Tibial nerve (tissue), 4 donors: Measurements from ENCODE around the gene QTRT2. TPM values are rescaled to one million over a fixed set of nuclear protein-coding genes. Genes with fewer than 3 reads are reported as not detected.

Experiments
- DNase-seq, 2 donors: peaks; one replicate each; pipeline ENCODE4 v3.0.0-alpha.2; 2019; ENCODE audit warnings: low spot score in 2 of 2
- H3K27ac ChIP-seq, 4 donors: fragments of 200-600 bp; sonication (generic) in 3 of 4; one replicate each; pipeline ENCODE4 v1.5.1; 2017 to 2019; ENCODE audit warnings: mild to moderate bottlenecking in 1 of 4
- H3K27me3 ChIP-seq, 2 donors: fragments of 200-600 bp; sonication (generic) in 1 of 2; one replicate each; pipeline versions ENCODE4 v1.5.1 to v1.6.0; 2017 to 2019
- H3K36me3 ChIP-seq, 3 donors: fragments of 200-600 bp; sonication (generic); one replicate each; pipeline ENCODE4 v1.5.1; 2018 to 2019
- H3K4me1 ChIP-seq, 4 donors: fragments of 200-600 bp; sonication (generic) in 3 of 4; one replicate each; pipeline ENCODE4 v1.5.1; 2017 to 2019
- H3K4me3 ChIP-seq, 4 donors: fragments of 200-600 bp; sonication (generic) in 3 of 4; one replicate each; pipeline ENCODE4 v1.5.1; 2017 to 2019; ENCODE audit warnings: mild to moderate bottlenecking in 1 of 4, moderate library complexity in 1 of 4
- H3K9me3 ChIP-seq, 4 donors: fragments of 200-600 bp; sonication (generic) in 3 of 4; one replicate each; pipeline ENCODE4 v1.5.1; 2017 to 2019
- EP300 ChIP-seq, 2 donors: sonication (generic); formaldehyde crosslinking; IDR thresholded peaks; one replicate each; pipeline ENCODE4 v1.6.1; 2017; ENCODE audit warnings: antibody characterized with exemption in 2 of 2, mild to moderate bottlenecking in 1 of 2
- POLR2A ChIP-seq, 2 donors: fragments of 450-650 bp; IDR thresholded peaks; one replicate each; pipeline ENCODE4 v1.6.1; 2017; ENCODE audit warnings: antibody characterized with exemption in 2 of 2, mild to moderate bottlenecking in 2 of 2, moderate library complexity in 2 of 2
- WGBS, 2 donors: methylation state at CpG; one replicate each; pipeline ENCODE4 v1.1.5; 2018; 5-methylcytosine and 5-hydroxymethylcytosine counted together
- total RNA-seq, 4 donors: library from RNA; depleted of rRNA; stranded (reverse); fragments of >200 nt; gene quantifications; one replicate each; pipeline ENCODE4 v1.1.0, GENCODE V29; 2016
- TF ChIP-seq, protein P1 (sequence below), 5 experiments: fragments of 200-600 bp in 3 of 5; fragments of 450-650 bp in 2 of 5; sonication (generic) in 3 of 5; IDR thresholded peaks; one replicate each; pipeline ENCODE4 v1.5.1; 2016 to 2019; ENCODE audit warnings: antibody characterized with exemption in 5 of 5, mild to moderate bottlenecking in 3 of 5, moderate library complexity in 2 of 5

QTRT2 gene
- total RNA-seq, 4 donors from 2014 or later = 10.1 to 32.2 (median 18.6) TPM

DNA sequence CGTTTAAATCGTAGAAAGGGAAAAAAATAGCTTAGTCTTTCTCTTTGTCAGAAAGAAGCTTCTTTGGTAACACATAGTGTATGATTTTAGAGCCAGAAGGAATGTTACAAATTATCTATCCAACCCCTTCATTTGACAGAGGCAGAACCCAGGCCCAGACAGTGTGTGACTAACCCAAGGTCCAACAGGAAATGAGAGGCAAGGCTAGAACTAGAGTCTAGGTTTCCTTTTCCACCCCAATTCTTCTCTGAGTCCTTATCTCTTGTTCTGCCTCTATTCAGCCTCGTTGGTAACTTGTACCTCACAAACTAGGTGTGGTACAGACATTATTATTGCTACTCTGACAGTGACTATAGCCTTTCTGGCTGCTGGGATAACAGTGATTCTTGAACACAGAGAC is 39.3 kb downstream of the QTRT2 start:
- 73 to 77% methylated on average over 3 of the region's 3 CpGs for WGBS, 2 donors
- Histone ChIP-seq H3K9me3 (no peaks in the 10 kb centered on the region), H3K36me3 (no peaks in the 10 kb centered on the region), H3K27me3 (no peaks in the 10 kb centered on the region), H3K4me3 (no peak overlapping the region), H3K27ac (no peak overlapping the region), H3K4me1 (peaks cover 0 to 20% (median 0%) of the 10 kb centered on the region in 4 donors)
- no peak for DNase-seq
- no peak for TF ChIP-seq POLR2A (IDR thresholded peaks at IDR 0.05)
- TF ChIP-seq EP300 (IDR thresholded peaks at IDR 0.05) = no peak

DNA sequence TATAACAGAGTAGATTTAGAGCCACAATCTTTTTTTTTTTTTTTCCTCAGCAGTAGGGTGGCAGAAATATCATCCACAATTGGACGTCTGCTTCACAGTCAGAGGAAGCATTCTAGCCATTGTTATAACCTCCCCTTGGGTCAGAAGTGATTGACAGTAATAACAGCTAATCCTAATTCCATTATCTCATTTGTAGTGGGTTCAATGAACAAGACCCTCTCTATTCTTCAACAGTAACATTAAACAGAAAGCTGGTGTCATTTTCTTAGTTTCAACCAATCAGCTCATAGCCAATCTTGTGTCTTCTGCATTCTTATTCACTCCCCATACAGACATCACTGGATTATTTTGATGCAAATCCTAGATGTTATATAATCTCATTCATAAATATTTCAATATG is 44.6 kb downstream of the QTRT2 start:
- TF ChIP-seq, protein P1, sequence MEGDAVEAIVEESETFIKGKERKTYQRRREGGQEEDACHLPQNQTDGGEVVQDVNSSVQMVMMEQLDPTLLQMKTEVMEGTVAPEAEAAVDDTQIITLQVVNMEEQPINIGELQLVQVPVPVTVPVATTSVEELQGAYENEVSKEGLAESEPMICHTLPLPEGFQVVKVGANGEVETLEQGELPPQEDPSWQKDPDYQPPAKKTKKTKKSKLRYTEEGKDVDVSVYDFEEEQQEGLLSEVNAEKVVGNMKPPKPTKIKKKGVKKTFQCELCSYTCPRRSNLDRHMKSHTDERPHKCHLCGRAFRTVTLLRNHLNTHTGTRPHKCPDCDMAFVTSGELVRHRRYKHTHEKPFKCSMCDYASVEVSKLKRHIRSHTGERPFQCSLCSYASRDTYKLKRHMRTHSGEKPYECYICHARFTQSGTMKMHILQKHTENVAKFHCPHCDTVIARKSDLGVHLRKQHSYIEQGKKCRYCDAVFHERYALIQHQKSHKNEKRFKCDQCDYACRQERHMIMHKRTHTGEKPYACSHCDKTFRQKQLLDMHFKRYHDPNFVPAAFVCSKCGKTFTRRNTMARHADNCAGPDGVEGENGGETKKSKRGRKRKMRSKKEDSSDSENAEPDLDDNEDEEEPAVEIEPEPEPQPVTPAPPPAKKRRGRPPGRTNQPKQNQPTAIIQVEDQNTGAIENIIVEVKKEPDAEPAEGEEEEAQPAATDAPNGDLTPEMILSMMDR (IDR thresholded peaks at IDR 0.05) = no peak
- no peak for TF ChIP-seq EP300 (IDR thresholded peaks at IDR 0.05)
- TF ChIP-seq POLR2A (IDR thresholded peaks at IDR 0.05) = no peak
- no peak overlapping the region for H3K4me3 ChIP-seq
- WGBS, 2 donors = 19 to 27% methylated on average over 1 of the region's 1 CpG
- no peaks in the 10 kb centered on the region for H3K36me3 ChIP-seq
- no peaks in the 10 kb centered on the region for H3K9me3 ChIP-seq
- H3K4me1 ChIP-seq = no peaks in the 10 kb centered on the region
- H3K27me3 ChIP-seq = no peaks in the 10 kb centered on the region
- DNase-seq = no peak
- H3K27ac ChIP-seq = no peak overlapping the region

DNA sequence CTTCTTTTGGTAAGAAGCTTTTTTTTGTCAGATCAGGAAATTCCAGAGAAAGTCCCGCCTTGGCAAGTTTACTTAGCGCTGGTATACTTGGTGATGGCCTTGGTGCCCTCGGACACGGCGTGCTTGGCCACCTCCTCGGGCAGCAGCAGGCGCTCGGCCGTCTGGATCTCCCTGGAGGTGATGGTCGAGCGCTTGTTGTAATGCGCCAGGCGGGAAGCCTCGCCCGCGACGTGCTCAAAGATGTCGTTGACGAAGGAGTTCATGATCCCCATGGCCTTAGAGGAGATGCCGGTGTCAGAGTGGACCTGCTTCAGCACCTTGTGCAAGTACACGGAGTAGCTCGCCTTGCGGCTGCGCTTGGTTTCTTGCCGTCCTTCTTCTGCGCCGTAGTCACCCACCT is 46.6 kb downstream of the QTRT2 start:
- TF ChIP-seq POLR2A (IDR thresholded peaks at IDR 0.05) = no peak
- no peak for TF ChIP-seq EP300 (IDR thresholded peaks at IDR 0.05)
- TF ChIP-seq, protein P1 (IDR thresholded peaks at IDR 0.05) = no peak
- WGBS, 2 donors = 94 to 95% methylated on average over 27 of the region's 27 CpGs

DNA sequence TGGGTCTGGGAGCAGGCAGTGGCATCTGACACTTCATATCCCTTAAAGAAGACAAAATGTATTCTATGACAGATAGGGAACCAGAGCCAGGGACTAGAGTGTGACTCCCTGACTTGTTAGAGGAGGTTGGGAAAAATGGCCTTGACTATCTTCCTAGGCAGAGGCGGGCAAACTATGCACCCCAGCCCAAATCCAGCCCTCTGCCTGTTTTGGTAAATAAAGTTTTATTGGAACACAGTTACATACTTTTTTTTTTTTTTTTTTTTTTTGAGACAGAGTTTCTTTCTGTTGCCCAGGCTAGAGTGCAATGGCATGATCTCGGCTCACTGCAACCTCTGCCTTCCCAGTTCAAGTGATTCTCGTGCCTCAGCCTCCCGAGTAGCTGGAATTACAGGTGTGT is 47.3 kb downstream of the QTRT2 start:
- H3K4me1 ChIP-seq = no peaks in the 10 kb centered on the region
- H3K27ac ChIP-seq = no peak overlapping the region
- H3K4me3 ChIP-seq = no peak overlapping the region
- H3K9me3 ChIP-seq = no peaks in the 10 kb centered on the region
- no peaks in the 10 kb centered on the region for H3K36me3 ChIP-seq
- TF ChIP-seq, protein P1 (IDR thresholded peaks at IDR 0.05) = no peak
- TF ChIP-seq EP300 (IDR thresholded peaks at IDR 0.05) = no peak
- no peaks in the 10 kb centered on the region for H3K27me3 ChIP-seq
- 89 to 91% methylated on average over 4 of the region's 4 CpGs for WGBS, 2 donors
- no peak for DNase-seq

More for the DNA sequence above, 46.6 kb downstream of the QTRT2 start:
- H3K27ac ChIP-seq = no peak overlapping the region
- H3K9me3 ChIP-seq = no peaks in the 10 kb centered on the region
- no peak overlapping the region for H3K4me3 ChIP-seq
- H3K4me1 ChIP-seq = no peaks in the 10 kb centered on the region
- H3K36me3 ChIP-seq = no peaks in the 10 kb centered on the region
- DNase-seq = no peak
- no peaks in the 10 kb centered on the region for H3K27me3 ChIP-seq

DNA sequence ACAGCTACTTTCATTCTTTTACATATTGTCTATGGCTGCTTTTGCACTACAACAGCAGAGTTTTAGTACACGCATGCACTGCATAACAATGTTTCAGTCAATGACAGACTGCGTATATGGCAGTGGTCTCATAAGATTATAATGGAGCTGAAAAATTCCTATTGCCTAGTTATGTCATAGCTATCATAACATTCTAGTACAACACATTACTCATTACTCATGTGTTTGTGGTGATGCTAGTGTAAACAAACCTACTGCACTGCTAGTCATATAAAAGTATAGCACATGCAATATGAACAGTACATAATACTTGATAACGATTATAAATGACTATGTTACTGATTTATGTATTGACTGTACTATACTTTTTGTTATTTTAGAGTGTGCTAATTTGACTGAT is 47.9 kb downstream of the QTRT2 start:
- Histone ChIP-seq H3K9me3 (no peaks in the 10 kb centered on the region), H3K27me3 (no peaks in the 10 kb centered on the region), H3K4me3 (no peak overlapping the region), H3K4me1 (no peaks in the 10 kb centered on the region), H3K36me3 (no peaks in the 10 kb centered on the region), H3K27ac (no peak overlapping the region)
- no peak for TF ChIP-seq EP300 (IDR thresholded peaks at IDR 0.05)
- TF ChIP-seq POLR2A (IDR thresholded peaks at IDR 0.05) = no peak
- TF ChIP-seq, protein P1 (IDR thresholded peaks at IDR 0.05) = no peak
- DNase-seq = no peak
- WGBS, 2 donors = 80 to 92% methylated on average over 3 of the region's 3 CpGs

DNA sequence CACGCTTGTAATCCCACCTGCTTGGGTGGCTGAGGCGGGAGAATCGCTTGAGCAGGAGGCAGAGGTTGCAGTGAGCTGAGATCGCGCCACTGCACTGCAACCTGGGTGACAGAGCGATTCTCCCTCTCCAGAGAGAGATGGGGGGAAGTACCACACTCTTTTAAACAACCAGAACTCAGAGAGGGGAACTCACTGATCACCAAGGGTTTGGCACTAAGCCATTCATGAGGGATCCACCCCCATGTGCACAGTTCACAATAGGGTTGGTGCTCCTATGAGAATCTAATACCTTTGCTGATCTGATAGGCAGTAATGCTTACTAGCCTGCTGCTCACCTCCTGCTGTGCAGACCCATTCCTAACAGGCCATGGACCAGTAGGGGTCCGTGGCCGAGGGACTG is 51.6 kb downstream of the QTRT2 start:
- no peak for TF ChIP-seq POLR2A (IDR thresholded peaks at IDR 0.05)
- TF ChIP-seq EP300 (IDR thresholded peaks at IDR 0.05) = no peak
- TF ChIP-seq, protein P1 (IDR thresholded peaks at IDR 0.05) = no peak
- DNase-seq = no peak
- Histone ChIP-seq H3K4me1 (no peaks in the 10 kb centered on the region), H3K27me3 (no peaks in the 10 kb centered on the region), H3K27ac (no peak overlapping the region), H3K9me3 (no peaks in the 10 kb centered on the region), H3K36me3 (no peaks in the 10 kb centered on the region), H3K4me3 (no peak overlapping the region)
- WGBS, 2 donors = 90 to 94% methylated on average over 8 of the region's 8 CpGs
